Lower leg skin (tissue), 4 donors: ENCODE results near the gene PTPN3. TPM values are rescaled to one million over a fixed set of nuclear protein-coding genes. Genes with fewer than 3 reads are reported as not detected.

Experiments
- DNase-seq, 2 donors: peaks; one replicate each; pipeline ENCODE4 v3.0.0-alpha.2; 2019; ENCODE audit warnings: low spot score in 2 of 2
- H3K4me3 ChIP-seq: fragments of 200-600 bp; sonication (generic); 2 replicates; pipeline ENCODE4 v1.5.1; 2017; ENCODE audit warnings: mild to moderate bottlenecking, low read depth; ENCODE audit not compliant: poor library complexity, severe bottlenecking
- POLR2A ChIP-seq, 2 donors: fragments of 450-650 bp; IDR thresholded peaks; one replicate each; pipeline ENCODE4 v1.6.1; 2016 to 2017; ENCODE audit warnings: antibody characterized with exemption in 2 of 2, mild to moderate bottlenecking in 1 of 2, moderate library complexity in 1 of 2
- WGBS, 2 donors: methylation state at CpG; one replicate each; pipeline ENCODE4 v1.1.5; 2018; 5-methylcytosine and 5-hydroxymethylcytosine counted together
- intact Hi-C: fragments of 100-400 bp; cut with DNase I; formaldehyde crosslinking; loops from one replicate; pipeline ENCODE4 v1.15.0; 2023; ENCODE audit warnings: low total_unique reads
- total RNA-seq, 4 donors: library from RNA; depleted of rRNA; stranded (reverse); fragments of >200 nt; gene quantifications; one replicate each; pipeline ENCODE4 v1.1.0, GENCODE V29; 2016
- TF ChIP-seq, protein P1 (sequence below), 3 donors: fragments of 450-650 bp; IDR thresholded peaks; one replicate each; pipeline ENCODE4 v1.5.1; 2016; ENCODE audit warnings: antibody characterized with exemption in 3 of 3, mild to moderate bottlenecking in 3 of 3, moderate library complexity in 2 of 3

Gene PTPN3
- total RNA-seq, 4 donors from 2014 or later: 36.4 to 44.5 (median 40.7) TPM

DNA sequence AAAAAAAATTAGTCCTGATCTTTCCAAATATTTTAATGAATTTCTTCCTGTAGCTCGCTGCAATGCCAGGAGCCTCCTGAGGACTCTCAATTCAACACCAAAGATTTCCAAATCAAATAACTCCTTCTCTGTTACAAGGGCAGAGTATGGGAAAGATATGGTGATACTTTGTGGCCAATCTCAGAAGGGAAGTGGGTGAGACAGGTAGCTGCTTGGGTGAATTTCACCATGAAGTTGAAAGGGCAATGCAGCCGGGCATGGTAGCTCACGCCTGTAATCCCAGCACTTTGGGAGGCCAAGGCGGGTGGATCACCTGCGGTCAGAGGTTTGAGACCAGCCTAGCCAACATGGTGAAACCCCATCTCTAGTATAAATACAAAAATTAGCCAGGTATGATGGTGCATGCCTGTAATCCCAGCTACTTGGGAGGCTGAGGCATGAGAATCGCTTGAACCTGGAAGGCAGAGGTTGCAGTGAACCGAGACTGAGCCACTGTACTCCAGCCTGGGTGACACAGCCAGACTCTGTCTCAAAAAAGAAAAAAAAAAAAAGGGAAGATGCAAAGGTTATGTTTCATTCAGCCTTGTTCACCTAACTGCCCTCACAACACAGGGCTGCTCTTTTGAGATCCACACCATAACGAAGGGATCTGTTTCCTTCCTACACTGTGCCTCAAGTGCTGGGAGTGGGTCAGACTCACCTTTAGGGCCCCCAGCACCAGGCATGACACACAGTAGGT is 58.6 kb downstream of the PTPN3 start:
- DNase-seq: no peak
- WGBS, 2 donors: 90 to 95% methylated on average over 8 of the region's 8 CpGs
- H3K4me3 ChIP-seq: no peak overlapping the region
- intact Hi-C loops: loop anchor here (5.0 kb wide), 1 partner anchor 83 kb away; no protein-coding TSS in a partner anchor
- TF ChIP-seq, protein P1, sequence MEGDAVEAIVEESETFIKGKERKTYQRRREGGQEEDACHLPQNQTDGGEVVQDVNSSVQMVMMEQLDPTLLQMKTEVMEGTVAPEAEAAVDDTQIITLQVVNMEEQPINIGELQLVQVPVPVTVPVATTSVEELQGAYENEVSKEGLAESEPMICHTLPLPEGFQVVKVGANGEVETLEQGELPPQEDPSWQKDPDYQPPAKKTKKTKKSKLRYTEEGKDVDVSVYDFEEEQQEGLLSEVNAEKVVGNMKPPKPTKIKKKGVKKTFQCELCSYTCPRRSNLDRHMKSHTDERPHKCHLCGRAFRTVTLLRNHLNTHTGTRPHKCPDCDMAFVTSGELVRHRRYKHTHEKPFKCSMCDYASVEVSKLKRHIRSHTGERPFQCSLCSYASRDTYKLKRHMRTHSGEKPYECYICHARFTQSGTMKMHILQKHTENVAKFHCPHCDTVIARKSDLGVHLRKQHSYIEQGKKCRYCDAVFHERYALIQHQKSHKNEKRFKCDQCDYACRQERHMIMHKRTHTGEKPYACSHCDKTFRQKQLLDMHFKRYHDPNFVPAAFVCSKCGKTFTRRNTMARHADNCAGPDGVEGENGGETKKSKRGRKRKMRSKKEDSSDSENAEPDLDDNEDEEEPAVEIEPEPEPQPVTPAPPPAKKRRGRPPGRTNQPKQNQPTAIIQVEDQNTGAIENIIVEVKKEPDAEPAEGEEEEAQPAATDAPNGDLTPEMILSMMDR (IDR thresholded peaks at IDR 0.05): no peak
- TF ChIP-seq POLR2A (IDR thresholded peaks at IDR 0.05): no peak

DNA sequence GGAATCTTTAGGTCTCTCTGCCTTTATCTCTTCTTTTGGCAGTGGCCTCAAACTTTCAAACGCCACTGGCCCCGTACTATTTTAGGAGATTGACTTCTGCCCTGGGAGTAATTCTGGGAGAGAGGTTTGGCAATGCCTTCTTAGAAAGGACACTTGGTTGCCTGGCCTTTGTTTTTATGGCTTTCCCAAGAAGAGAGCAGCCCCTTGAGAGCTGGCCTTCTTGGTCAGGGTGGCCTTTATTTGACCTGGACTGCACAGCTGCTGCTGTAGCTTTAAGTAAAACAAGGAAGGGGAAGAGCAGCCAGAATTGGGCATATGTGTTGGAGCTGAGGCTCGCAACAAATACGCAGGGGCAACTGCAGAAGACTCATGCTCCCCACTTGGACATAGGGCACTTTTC is 60.8 kb downstream of the PTPN3 start:
- WGBS, 2 donors: 69 to 73% methylated on average over 4 of the region's 4 CpGs
- peak in 1 of 2 donors; percentile 23 for DNase-seq
- no peak overlapping the region for H3K4me3 ChIP-seq
- TF ChIP-seq, protein P1 (IDR thresholded peaks at IDR 0.05): no peak
- TF ChIP-seq POLR2A (IDR thresholded peaks at IDR 0.05): no peak
- intact Hi-C loops: no loop called here

- DNase-seq: no peak
- no peak overlapping the region for H3K4me3 ChIP-seq
- intact Hi-C loops: no loop called here
- TF ChIP-seq, protein P1 (IDR thresholded peaks at IDR 0.05): no peak
- TF ChIP-seq POLR2A (IDR thresholded peaks at IDR 0.05): no peak
- WGBS, 2 donors: 86 to 93% methylated on average over 3 of the region's 3 CpGs
Observed at GRCh38 chr9:109436071-109436470, 62.0 kb downstream of the PTPN3 start.

DNA sequence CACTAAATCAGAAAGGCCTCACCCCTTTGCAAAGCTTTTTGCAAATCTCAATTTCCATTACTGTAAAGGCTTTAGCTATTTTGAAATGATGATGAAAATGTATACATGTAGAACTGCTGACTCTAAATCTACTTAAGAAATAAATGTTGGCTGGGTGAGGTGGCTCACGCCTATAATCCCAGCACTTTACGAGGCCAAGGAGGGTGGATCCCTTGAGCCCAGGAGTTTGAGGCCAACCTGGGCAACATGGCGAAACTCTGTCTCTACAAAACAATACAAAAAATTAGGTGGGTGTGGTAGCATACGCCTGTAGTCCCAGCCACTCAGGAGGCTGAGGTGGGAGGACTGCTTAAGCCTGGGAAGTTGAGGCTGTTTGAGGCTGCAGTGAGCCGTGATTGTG is 64.6 kb downstream of the PTPN3 start:
- peak in 1 of 2 donors; percentile 0 for DNase-seq
- no peak overlapping the region for H3K4me3 ChIP-seq
- TF ChIP-seq, protein P1 (IDR thresholded peaks at IDR 0.05): no peak
- no peak for TF ChIP-seq POLR2A (IDR thresholded peaks at IDR 0.05)
- intact Hi-C loops: no loop called here
- WGBS, 2 donors: 80% methylated on average over 5 of the region's 5 CpGs

DNA sequence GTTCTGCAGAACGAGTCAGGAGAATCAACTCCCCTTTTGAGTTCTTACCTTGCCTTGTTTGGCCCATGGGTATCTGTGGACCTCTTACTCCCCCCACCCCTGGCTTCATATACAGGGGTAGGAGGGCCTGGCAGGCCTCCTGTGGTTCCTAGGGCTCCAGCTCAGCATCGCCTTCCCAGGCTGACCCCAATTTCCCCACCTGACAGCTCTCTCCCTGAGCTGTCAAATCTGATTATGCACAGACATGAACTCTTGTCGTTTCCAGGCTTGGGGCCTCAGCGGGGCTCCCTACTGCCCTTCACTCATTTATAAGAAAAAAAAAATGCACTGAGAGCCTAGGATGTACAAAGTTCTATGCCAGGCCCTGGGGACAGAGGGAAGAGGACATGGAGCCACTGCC is 67.9 kb downstream of the PTPN3 start:
- TF ChIP-seq, protein P1 (IDR thresholded peaks at IDR 0.05): no peak
- TF ChIP-seq POLR2A (IDR thresholded peaks at IDR 0.05): no peak
- H3K4me3 ChIP-seq: no peak overlapping the region
- 63 to 69% methylated on average over 4 of the region's 4 CpGs for WGBS, 2 donors
- DNase-seq: peak in 1 of 2 donors; percentile 59
- intact Hi-C loops: no loop called here
